ENCODE data around the gene LRRK1. TPM values are rescaled to one million over a fixed set of nuclear protein-coding genes. Genes with fewer than 3 reads are reported as not detected.
A peak's percentile ranks its signal among the peaks of the same experiment; 100 is the strongest.

The LRRK1 gene
- polyA plus RNA-seq, 1 donor (not counting 4 experiments of a cell fraction or from before 2014, with no cell fraction given), result 6.2 TPM

- peaks cover 3% of the 10 kb centered on the region for H3K79me2 ChIP-seq (ENCODE audit: control insufficient read depth, insufficient read depth, low read length)
- no peaks in the 10 kb centered on the region for H3K27me3 ChIP-seq (ENCODE audit: control insufficient read depth, extremely low read depth, insufficient read depth, low read length)
- no peak for DNase-seq (ENCODE audit: low read depth, low spot score)
- H3K4me2 ChIP-seq (ENCODE audit: control insufficient read depth, extremely low read depth, insufficient read depth, low read depth, low read length), result no peak overlapping the region
- H2AFZ ChIP-seq (ENCODE audit: control insufficient read depth, low read length), result no peak overlapping the region
- no peak overlapping the region for H3K27ac ChIP-seq (ENCODE audit: control insufficient read depth, insufficient read depth, low read length)
- TF ChIP-seq, protein P1, sequence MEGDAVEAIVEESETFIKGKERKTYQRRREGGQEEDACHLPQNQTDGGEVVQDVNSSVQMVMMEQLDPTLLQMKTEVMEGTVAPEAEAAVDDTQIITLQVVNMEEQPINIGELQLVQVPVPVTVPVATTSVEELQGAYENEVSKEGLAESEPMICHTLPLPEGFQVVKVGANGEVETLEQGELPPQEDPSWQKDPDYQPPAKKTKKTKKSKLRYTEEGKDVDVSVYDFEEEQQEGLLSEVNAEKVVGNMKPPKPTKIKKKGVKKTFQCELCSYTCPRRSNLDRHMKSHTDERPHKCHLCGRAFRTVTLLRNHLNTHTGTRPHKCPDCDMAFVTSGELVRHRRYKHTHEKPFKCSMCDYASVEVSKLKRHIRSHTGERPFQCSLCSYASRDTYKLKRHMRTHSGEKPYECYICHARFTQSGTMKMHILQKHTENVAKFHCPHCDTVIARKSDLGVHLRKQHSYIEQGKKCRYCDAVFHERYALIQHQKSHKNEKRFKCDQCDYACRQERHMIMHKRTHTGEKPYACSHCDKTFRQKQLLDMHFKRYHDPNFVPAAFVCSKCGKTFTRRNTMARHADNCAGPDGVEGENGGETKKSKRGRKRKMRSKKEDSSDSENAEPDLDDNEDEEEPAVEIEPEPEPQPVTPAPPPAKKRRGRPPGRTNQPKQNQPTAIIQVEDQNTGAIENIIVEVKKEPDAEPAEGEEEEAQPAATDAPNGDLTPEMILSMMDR (optimal IDR thresholded peaks at IDR 0.05 in 1 of 3, IDR thresholded peaks at IDR 0.05 in 1 of 3, conservative IDR thresholded peaks at IDR 0.05 in 1 of 3; ENCODE audit: extremely low read depth in 1 of 3, insufficient read depth in 2 of 3, low read length in 3 of 3), result peak in 2 of 3 experiments; percentile 4 to 10
- no peak for TF ChIP-seq EZH2 (IDR thresholded peaks at IDR 0.05; ENCODE audit: low read length)
- no peak overlapping the region for H3K4me3 ChIP-seq (ENCODE audit: control insufficient read depth in 2 of 3, extremely low read depth in 1 of 3, insufficient read depth in 2 of 3, low read depth in 1 of 3, low read length in 3 of 3)
- H3K4me1 ChIP-seq (ENCODE audit: control insufficient read depth, extremely low read depth, insufficient read depth, low read length), result peaks cover 12% of the 10 kb centered on the region
- dilution Hi-C loops (cut with MboI; ENCODE audit: extremely low pct_ligation_motif_present, low sequenced_read_pairs), result no loop called here
- H3K9ac ChIP-seq (ENCODE audit: control insufficient read depth, extremely low read depth, insufficient read depth, low read length), result no peak overlapping the region
- no peaks in the 10 kb centered on the region for H3K9me3 ChIP-seq (ENCODE audit: control insufficient read depth, low read depth, low read length)
- peaks cover 8 to 30% of the 10 kb centered on the region in 2 experiments for H3K36me3 ChIP-seq (ENCODE audit: control insufficient read depth in 2 of 2, extremely low read depth in 1 of 2, insufficient read depth in 2 of 2, low read length in 2 of 2)
- FAIRE-seq, result no peak
- H4K20me1 ChIP-seq (ENCODE audit: control insufficient read depth, extremely low read depth, insufficient read depth, low read length), result no peaks in the 10 kb centered on the region
- H3K9me1 ChIP-seq (ENCODE audit: control insufficient read depth, extremely low read depth, insufficient read depth, low read length), result peaks cover 3% of the 10 kb centered on the region
Observed at GRCh38 chr15:100914876-100915275, 4.3 kb upstream of the LRRK1 start.

- H3K4me2 ChIP-seq (ENCODE audit: control insufficient read depth, extremely low read depth, insufficient read depth, low read depth, low read length), result peak overlapping the region; percentile 82
- H2AFZ ChIP-seq (ENCODE audit: control insufficient read depth, low read length), result peak overlapping the region; percentile 91
- H3K4me1 ChIP-seq (ENCODE audit: control insufficient read depth, extremely low read depth, insufficient read depth, low read length), result peaks cover 15% of the 10 kb centered on the region
- no peak for FAIRE-seq
- H3K36me3 ChIP-seq (ENCODE audit: control insufficient read depth in 2 of 2, extremely low read depth in 1 of 2, insufficient read depth in 2 of 2, low read length in 2 of 2), result peaks cover 6 to 16% of the 10 kb centered on the region in 2 experiments
- dilution Hi-C loops (cut with MboI; ENCODE audit: extremely low pct_ligation_motif_present, low sequenced_read_pairs), result no loop called here
- H4K20me1 ChIP-seq (ENCODE audit: control insufficient read depth, extremely low read depth, insufficient read depth, low read length), result no peaks in the 10 kb centered on the region
- H3K79me2 ChIP-seq (ENCODE audit: control insufficient read depth, insufficient read depth, low read length), result peaks cover 10% of the 10 kb centered on the region
- H3K9me3 ChIP-seq (ENCODE audit: control insufficient read depth, low read depth, low read length), result no peaks in the 10 kb centered on the region
- H3K9ac ChIP-seq (ENCODE audit: control insufficient read depth, extremely low read depth, insufficient read depth, low read length), result peak overlapping the region; percentile 88
- DNase-seq (ENCODE audit: low read depth, low spot score), result peak; percentile 32
- peak overlapping the region; percentile 85 for H3K27ac ChIP-seq (ENCODE audit: control insufficient read depth, insufficient read depth, low read length)
- TF ChIP-seq EZH2 (IDR thresholded peaks at IDR 0.05; ENCODE audit: low read length), result no peak
- TF ChIP-seq, protein P1 (optimal IDR thresholded peaks at IDR 0.05 in 1 of 3, IDR thresholded peaks at IDR 0.05 in 1 of 3, conservative IDR thresholded peaks at IDR 0.05 in 1 of 3; ENCODE audit: extremely low read depth in 1 of 3, insufficient read depth in 2 of 3, low read length in 3 of 3), result peak; percentile 92 to 93 (median 92)
- H3K27me3 ChIP-seq (ENCODE audit: control insufficient read depth, extremely low read depth, insufficient read depth, low read length), result no peaks in the 10 kb centered on the region
- H3K9me1 ChIP-seq (ENCODE audit: control insufficient read depth, extremely low read depth, insufficient read depth, low read length), result peaks cover 3% of the 10 kb centered on the region
- peak overlapping the region; percentile 56 to 92 (median 79) for H3K4me3 ChIP-seq (ENCODE audit: control insufficient read depth in 2 of 3, extremely low read depth in 1 of 3, insufficient read depth in 2 of 3, low read depth in 1 of 3, low read length in 3 of 3)
Observed at GRCh38 chr15:100918034-100918689, 995 bp upstream of the LRRK1 start.
